Measurements from ENCODE around the gene CLIC2. TPM values are rescaled to one million over a fixed set of nuclear protein-coding genes. Genes with fewer than 3 reads are reported as not detected.

Gene CLIC2
- polyA plus RNA-seq, 12 donors: 3.1 to 10.4 (median 4.6) TPM; not detected in 2

GRCh38 chrX:155263854-155264628, 70.4 kb downstream of the CLIC2 start, which contains the start of gene RAB39B:
Gene RAB39B (minus strand): TSS chrX:155264491. CDS start chrX:155264288, 203 bp downstream.
- peak; percentile 8 for DNase-seq

DNA sequence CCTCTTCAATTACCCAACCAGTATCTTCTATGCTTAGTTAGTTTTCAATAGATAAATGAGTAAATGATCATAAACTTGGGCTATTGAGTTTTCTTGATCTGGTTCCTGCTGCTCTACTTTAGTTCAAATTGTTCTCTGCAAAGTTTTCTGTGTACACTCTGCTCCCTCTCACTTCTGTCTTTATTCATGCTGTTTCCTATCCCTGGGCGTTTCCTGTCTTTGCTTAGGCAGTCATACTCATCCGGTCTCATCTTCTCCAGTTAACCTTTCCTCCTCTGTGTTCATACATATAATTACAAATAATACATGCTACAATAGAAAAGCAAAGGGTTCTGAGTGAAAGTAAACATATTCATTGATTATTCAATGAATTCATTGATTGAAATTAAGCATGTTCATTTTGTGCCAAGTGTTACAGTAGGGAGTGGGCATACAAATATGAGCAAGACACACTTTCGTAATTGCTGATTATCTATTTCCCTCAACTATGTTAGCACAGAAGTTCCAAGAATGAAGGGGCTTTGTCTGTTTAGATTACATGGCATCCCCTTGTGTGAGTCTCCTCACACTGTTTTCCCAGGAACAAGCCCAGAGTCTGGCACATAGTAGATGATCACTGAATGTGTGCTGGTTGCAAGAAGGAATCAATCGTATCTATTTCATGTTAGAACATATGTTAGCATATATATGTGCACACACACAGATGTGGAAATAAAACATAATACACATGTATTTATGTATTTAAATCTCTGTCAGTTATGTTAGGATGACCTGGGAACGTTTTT, 71.3 kb downstream of the CLIC2 start:
- no peak for DNase-seq

GRCh38 chrX:155259752-155260151, 74.7 kb downstream of the CLIC2 start:
- DNase-seq: no peak

GRCh38 chrX:155251391-155251790, 83.0 kb downstream of the CLIC2 start:
- DNase-seq: no peak

DNA sequence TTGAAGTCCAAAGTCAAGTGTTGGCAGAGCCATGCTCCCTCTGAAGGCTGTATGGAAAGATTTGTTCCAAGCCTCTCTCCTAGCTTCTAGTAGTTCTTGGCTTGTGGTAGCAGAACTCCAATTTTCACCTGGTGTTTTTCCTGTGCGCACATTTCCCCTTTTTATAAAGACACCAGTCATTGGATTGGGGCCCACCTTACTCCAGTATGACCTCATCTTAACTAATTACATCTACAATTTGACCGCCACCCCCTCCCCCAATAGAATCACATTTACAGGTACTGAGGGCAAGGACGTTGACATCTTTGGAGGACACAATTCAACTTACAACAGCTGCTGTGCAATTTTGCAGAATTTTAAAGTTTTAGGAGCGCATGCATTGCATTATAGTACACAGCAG, 86.9 kb downstream of the CLIC2 start:
- no peak for DNase-seq

DNA sequence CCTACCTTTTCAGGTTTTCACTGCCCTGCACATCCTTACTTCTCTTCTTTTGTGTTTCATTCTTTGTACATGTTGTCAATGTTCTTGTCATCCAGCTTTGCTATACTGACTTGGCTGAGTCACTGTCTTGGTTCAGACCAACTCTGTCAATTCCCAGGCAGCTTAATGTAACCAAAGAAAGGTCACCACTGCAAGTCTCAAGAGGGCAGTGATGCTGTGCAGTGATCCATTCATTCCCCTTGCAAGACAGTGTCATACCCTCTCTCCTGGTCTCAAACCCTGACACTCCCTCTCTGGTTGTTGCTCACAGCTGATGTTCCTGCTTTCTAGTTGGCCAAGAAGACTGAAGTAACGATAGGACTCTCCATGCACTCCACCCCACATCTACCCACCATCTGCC, 87.7 kb downstream of the CLIC2 start:
- DNase-seq: no peak

DNA sequence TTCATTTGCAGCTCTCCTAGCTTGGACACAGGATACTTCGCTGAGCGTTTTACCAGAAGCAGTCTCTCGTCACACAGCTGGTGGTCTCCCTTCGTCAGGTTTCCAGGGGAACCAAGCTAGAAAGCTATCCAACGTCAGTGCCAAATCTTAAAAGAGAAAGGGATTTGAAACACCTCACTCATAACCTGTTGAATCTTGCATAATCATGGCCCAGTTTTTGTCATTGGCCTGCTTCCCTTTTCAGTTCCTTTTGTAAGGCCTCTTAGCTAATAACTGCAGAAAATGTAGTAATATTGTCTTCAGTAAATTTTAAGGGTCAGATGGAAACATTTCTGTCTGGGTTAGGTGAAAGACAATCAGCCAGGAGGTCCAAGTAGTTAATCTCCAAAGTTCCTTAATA, 92.1 kb downstream of the CLIC2 start:
- DNase-seq: peak; percentile 2

DNA sequence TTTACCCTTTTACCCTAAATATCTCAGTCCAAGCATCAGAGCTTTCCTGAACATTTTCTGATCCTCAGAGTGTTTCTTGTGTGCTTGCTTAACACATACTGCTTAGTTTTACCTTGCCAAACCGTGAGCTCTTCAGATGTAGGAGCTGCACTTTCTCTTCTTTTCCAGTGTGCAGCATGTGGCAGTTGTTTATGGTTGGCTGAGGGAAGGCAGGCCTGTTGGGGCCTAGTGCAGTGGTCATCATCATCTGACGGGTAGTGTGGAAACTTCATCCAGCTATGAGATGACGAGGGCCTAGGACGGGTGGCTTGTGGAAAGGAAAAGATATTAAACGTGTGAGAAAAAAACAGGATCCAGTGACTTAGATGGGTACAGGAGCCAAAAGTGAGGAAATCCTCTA, 96.7 kb downstream of the CLIC2 start:
- no peak for DNase-seq

- no peak for DNase-seq
Measured at GRCh38 chrX:155235891-155236290, 98.5 kb downstream of the CLIC2 start.

- DNase-seq: no peak
Measured at GRCh38 chrX:155231163-155231562, 103.3 kb downstream of the CLIC2 start.

Other genes starting within 250 kb of the CLIC2 start
- gene VBP1, start 118.2 kb downstream of the CLIC2 start, polyA plus RNA-seq (ENCODE audit: insufficient read length in 12 of 12): 10 to 100 TPM in 11 of 12 donors, not detected in 1; 37.9 to 79.7 (median 73.4) TPM
- under 1 TPM in 10 of 12 donors, not detected in 2; 0.39 to 0.72 (median 0.49) TPM for gene RAB39B, start 70.1 kb downstream of the CLIC2 start, polyA plus RNA-seq (ENCODE audit: insufficient read length in 12 of 12)
- gene F8A2, start 47.5 kb upstream of the CLIC2 start, polyA plus RNA-seq (ENCODE audit: insufficient read length in 12 of 12): not detected
- gene F8A3, start 124.0 kb upstream of the CLIC2 start, polyA plus RNA-seq (ENCODE audit: insufficient read length in 12 of 12): 10 to 100 TPM in 1 of 12 donors, 1 to 10 TPM in 8, under 1 TPM in 1, not detected in 2; 0.32 to 13.1 (median 5.2) TPM